HCT116 (cell line): ENCODE data around the gene ALKBH6.
"Not testable (repeated sequence)": the region's sequence is repeated elsewhere in the genome, so short reads cannot be mapped to it uniquely, and the experiment has no call there.

Experiments
- CEBPB ChIP-seq: IDR thresholded peaks from 2 replicates; pipeline ENCODE4 v1.6.1; 2012; ENCODE audit warnings: low read depth
- CTCF ChIP-seq, 3 experiments: fragments of 200-600 bp in 1 of 3; sonication (generic) in 1 of 3; IDR thresholded peaks in 2 of 3; conservative IDR thresholded peaks in 1 of 3; 2 replicates each; pipeline ENCODE4 v1.5.1; 2012 to 2017; ENCODE audit warnings: low read depth in 2 of 3, low read length in 2 of 3, antibody characterized with exemption in 1 of 3, borderline replicate concordance in 1 of 3, control low read depth in 1 of 3, mild to moderate bottlenecking in 1 of 3, mixed read lengths in 1 of 3, mixed run types in 1 of 3, moderate library complexity in 1 of 3; ENCODE audit not compliant: insufficient read depth in 1 of 3

DNA sequence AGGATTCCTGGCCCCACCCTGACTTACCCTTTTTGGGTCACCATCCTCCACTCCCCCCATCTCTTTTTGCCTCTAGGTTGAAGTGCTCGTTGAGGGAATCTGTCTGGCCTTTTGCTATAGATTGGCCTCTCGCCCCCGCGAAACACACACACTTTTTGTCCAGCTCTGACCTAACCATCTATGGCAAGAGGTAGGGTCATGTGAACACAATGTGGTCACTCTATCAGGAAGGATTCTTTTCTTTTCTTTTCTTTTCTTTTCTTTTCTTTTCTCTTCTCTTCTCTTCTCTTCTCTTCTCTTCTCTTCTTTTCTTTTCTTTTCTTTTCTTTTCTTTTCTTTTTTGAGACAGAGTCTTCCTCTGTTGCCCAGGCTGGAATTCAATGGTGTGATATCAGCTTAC, 33.0 kb downstream of the ALKBH6 start:
- TF ChIP-seq CTCF (IDR thresholded peaks at IDR 0.05 in 2 of 3, conservative IDR thresholded peaks at IDR 0.05 in 1 of 3; ENCODE audit: borderline replicate concordance in 1 of 3, insufficient read depth in 1 of 3, low read depth in 2 of 3, low read length in 2 of 3); CEBPB: not testable (repeated sequence)
